BJ (cell line): ENCODE measurements around the gene FBRSL1. TPM values are rescaled to one million over a fixed set of nuclear protein-coding genes. Genes with fewer than 3 reads are reported as not detected.

Experiments used
- CTCF ChIA-PET: fragments of 350-600 bp; formaldehyde crosslinking; extraction: SDS; loops from one replicate; lab custom pipeline; 2021; ENCODE audit warnings: antibody characterized with exemption, inconsistent platforms; lab: Yijun Ruan, JAX
- POLR2A ChIA-PET: fragments of 300-600 bp; sonication (Branson Sonifier 250); formaldehyde crosslinking; extraction: SDS; loops from one replicate; lab custom pipeline; 2021; ENCODE audit warnings: antibody characterized with exemption; lab: Charles Lee
- DNase-seq: peaks from one replicate; pipeline ENCODE4 v3.0.0-alpha.2; 2011; ENCODE audit warnings: low read depth
- H3K27me3 ChIP-seq: 2 replicates; pipeline ENCODE4 v1.6.0; 2011; ENCODE audit warnings: low read length; ENCODE audit not compliant: control insufficient read depth, insufficient read depth
- H3K36me3 ChIP-seq: 2 replicates; pipeline ENCODE4 v1.5.1; 2011; ENCODE audit warnings: low read length; ENCODE audit not compliant: control insufficient read depth, insufficient read depth
- H3K4me3 ChIP-seq: 2 replicates; pipeline ENCODE4 v1.5.1; 2011; ENCODE audit warnings: low read depth, mild to moderate bottlenecking, control low read depth, low read length
- CTCF ChIP-seq: IDR thresholded peaks from 2 replicates; pipeline ENCODE4 v1.5.1; 2011; ENCODE audit warnings: low read depth, mild to moderate bottlenecking, control low read depth, inconsistent platforms, low read length, moderate library complexity; ENCODE audit not compliant: insufficient read depth
- polyA plus RNA-seq: library from polyadenylated mRNA; depleted of rRNA; stranded (reverse); fragments of >200 nt; gene quantifications from 2 replicates; pipeline ENCODE4 v1.2.3, GENCODE V29; 2011

FBRSL1 gene
- polyA plus RNA-seq, 1 experiment, result 1.4 TPM

DNA sequence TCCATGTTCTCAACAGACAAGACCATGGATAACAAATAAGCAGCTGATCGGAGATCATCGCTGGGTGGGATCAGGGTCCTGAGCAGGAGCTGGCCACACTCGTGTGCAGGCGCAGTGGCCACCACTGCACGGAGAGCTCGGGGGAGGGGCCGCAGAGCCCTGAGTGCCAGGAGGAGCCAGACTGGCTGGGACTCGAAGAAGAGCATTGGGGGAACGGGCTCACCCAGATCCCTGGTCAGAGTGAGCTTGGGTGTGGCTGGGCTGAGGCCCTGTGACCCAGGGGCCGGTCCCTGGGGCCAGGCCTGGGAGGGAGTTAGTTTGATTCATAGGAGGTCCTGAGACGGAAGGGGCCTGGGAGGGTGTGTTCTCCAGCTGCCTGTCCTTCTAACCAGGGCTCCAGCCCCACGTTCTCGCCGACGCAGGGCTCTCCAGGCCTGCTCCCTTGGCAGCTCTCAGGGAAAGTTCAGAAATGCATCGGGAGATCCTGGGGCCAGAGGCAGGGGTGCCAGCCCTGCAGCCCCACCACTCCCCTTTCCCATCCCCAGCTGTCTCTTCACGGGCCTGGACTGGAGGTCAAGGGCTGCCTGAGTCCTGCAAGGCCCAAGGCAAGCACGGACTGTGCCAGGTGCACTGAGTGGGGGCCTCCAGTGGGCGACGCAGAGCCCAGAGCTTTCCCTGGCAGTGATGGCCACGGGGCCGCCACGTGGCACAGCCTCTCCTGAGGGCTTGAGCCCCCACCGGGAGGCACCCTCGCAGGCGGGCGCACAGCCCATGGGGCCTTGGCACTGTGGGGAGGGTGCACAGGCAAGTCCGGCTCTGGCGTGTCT is 48.1 kb downstream of the FBRSL1 start:
- no peak for TF ChIP-seq CTCF
- CTCF ChIA-PET, result interaction anchor here (0.9 to 1.0 kb wide), 2 partner anchors 19 to 23 kb away, joined by 3 to 4 read pairs; no protein-coding TSS in a partner anchor
- POLR2A ChIA-PET, result no interaction called here
- Histone ChIP-seq H3K4me3 (no peak overlapping the region), H3K27me3 (no peaks in the 10 kb centered on the region), H3K36me3 (peaks cover 1% of the 10 kb centered on the region; the same call in 1 of the 2 replicates)
- no peak for DNase-seq

- no peak for DNase-seq
- Histone ChIP-seq H3K4me3 (no peak overlapping the region), H3K27me3 (no peaks in the 10 kb centered on the region), H3K36me3 (peaks cover 1% of the 10 kb centered on the region; the same call in 1 of the 2 replicates)
- ChIA-PET CTCF (no interaction called here), POLR2A (no interaction called here)
- TF ChIP-seq CTCF, result no peak
These were observed 48.7 kb downstream of the FBRSL1 start for GRCh38 chr12:132538663-132538990.

- H3K27me3 ChIP-seq, result no peaks in the 10 kb centered on the region
- no peak overlapping the region for H3K4me3 ChIP-seq
- DNase-seq, result no peak
- H3K36me3 ChIP-seq, result no peaks in the 10 kb centered on the region
- no peak for TF ChIP-seq CTCF
- POLR2A ChIA-PET, result no interaction called here
- CTCF ChIA-PET, result no interaction called here
These were observed 49.2 kb downstream of the FBRSL1 start for GRCh38 chr12:132539016-132539773.

DNA sequence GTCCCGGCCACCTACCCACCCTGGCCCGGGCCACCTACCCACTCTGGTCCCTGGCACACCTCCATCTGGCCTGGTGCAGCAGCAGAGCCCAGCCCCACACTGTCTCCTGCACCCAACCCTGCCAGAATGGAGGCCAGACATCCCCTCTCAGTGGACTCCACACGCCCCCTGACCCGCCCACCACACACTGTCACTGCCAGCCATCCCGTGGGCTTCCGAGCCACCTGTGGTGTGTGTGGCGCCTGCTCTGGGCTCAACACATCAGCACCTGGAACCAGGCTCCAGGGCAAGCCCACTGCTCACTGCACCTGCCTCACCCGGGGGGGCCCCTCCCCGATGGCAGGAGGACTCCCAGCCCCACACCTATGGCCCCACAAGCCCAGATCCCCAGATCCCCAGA is 50.5 kb downstream of the FBRSL1 start:
- no peak for DNase-seq
- Histone ChIP-seq H3K27me3 (no peaks in the 10 kb centered on the region), H3K36me3 (no peaks in the 10 kb centered on the region), H3K4me3 (no peak overlapping the region)
- TF ChIP-seq CTCF, result no peak
- CTCF ChIA-PET, result no interaction called here
- POLR2A ChIA-PET, result no interaction called here

- TF ChIP-seq CTCF, result no peak
- POLR2A ChIA-PET, result no interaction called here
- CTCF ChIA-PET, result no interaction called here
- no peak for DNase-seq
- no peaks in the 10 kb centered on the region for H3K27me3 ChIP-seq
- no peak overlapping the region for H3K4me3 ChIP-seq
- H3K36me3 ChIP-seq, result no peaks in the 10 kb centered on the region
These were observed 51.2 kb downstream of the FBRSL1 start for GRCh38 chr12:132541200-132541599.
